ENCODE data around the gene C1QB. TPM values are rescaled to one million over a fixed set of nuclear protein-coding genes. Genes with fewer than 3 reads are reported as not detected.
"Not testable (repeated sequence)": the region's sequence is repeated elsewhere in the genome, so short reads cannot be mapped to it uniquely, and the experiment has no call there.

The C1QB gene
- total RNA-seq, 4 donors from 2014 or later, result 54.3 to 107 (median 86.1) TPM

DNA sequence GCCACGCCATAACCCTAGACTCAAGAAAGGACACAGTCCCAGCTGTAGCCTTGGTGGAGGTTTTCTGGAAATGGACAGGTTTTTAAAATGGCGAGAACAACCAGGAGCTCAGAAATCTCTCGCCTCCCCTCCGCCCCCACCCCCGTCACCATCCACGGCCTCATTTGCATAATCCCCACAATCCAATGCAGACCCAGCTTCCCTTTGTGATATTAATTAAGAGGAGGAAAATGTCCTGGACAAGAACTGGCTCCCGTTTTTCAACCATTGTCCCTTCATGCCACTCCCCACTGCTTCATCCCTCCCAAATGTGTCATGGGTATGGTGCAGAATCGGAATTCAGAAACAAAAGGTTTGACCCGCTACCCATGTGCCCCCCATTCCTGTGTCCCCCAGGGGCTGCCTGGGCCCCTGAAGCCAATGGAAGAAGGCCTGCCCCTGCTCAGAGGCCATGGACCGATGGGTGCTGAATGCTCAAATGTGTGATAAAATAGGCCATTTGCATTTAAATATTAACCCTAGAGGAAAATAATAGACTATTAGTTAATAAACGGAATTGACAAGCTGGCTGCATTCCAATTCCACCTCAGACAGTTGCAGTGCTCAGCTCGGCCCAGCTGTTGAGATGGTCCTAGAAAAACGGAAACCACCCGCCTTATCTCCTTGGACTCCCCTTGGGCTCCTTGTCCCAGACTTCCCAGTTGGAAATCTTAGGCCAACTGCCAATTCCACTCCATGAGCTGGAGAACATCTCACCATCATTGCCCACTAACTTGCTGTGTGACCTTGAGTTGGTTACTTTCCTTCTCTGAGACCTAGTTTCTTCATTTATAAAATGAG lies 46.9 kb downstream of the C1QB start:
- DNase-seq, result no peak
- Histone ChIP-seq H3K4me1 (peaks cover 0 to 9% (median 0%) of the 10 kb centered on the region in 4 donors), H3K27me3 (no peaks in the 10 kb centered on the region), H3K9me3 (no peaks in the 10 kb centered on the region), H3K36me3 (no peaks in the 10 kb centered on the region), H3K4me3 (no peak overlapping the region), H3K27ac (no peak overlapping the region)
- TF ChIP-seq, protein P1, sequence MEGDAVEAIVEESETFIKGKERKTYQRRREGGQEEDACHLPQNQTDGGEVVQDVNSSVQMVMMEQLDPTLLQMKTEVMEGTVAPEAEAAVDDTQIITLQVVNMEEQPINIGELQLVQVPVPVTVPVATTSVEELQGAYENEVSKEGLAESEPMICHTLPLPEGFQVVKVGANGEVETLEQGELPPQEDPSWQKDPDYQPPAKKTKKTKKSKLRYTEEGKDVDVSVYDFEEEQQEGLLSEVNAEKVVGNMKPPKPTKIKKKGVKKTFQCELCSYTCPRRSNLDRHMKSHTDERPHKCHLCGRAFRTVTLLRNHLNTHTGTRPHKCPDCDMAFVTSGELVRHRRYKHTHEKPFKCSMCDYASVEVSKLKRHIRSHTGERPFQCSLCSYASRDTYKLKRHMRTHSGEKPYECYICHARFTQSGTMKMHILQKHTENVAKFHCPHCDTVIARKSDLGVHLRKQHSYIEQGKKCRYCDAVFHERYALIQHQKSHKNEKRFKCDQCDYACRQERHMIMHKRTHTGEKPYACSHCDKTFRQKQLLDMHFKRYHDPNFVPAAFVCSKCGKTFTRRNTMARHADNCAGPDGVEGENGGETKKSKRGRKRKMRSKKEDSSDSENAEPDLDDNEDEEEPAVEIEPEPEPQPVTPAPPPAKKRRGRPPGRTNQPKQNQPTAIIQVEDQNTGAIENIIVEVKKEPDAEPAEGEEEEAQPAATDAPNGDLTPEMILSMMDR (IDR thresholded peaks at IDR 0.05), result no peak
- TF ChIP-seq POLR2A (IDR thresholded peaks at IDR 0.05), result no peak

DNA sequence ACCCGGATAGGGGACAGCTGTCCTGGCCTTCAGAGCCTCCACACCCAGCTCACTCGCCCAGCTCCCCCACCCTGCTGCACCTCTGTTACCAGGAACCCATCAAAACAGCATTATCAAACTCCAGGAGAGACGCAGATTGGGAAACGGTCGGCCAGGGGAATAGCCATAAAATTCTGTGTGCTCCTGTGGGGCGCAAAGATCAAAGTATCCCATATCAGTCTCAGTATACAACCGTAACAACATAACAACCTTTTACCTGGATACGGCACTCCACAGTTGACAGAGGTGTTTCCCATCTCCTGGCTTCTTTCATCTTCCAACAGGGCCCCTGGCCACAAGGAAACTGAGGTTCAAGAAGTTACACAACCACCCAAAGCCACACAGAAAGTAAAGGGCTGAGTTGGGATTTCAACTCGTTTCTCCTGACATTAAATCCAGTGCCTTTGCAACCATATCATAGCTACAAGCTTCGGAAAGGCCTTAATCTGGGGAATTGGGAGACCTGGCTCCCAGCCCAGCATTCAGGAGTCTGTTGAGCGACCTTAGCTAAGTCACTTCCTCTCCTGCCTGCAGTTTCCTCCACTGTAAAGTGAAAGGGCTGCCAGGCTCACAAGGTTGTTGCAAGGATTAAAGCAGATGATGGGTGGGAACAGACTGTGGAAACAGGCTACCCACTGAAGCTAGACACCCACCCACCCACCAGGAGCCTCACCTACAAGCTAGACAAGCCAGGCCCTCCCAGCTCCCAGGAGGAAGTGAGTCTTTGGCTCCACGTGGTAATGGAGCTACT lies 49.5 kb downstream of the C1QB start:
- Histone ChIP-seq H3K36me3 (no peaks in the 10 kb centered on the region), H3K4me1 (peaks cover 0 to 9% (median 0%) of the 10 kb centered on the region in 4 donors), H3K4me3 (no peak overlapping the region), H3K9me3 (no peaks in the 10 kb centered on the region), H3K27ac (peak overlapping the region in 3 of 4 donors; percentile 63 to 73 (median 66)), H3K27me3 (no peaks in the 10 kb centered on the region)
- DNase-seq, result peak in 2 of 3 donors; percentile 72 to 77
- TF ChIP-seq POLR2A (IDR thresholded peaks at IDR 0.05), result no peak
- TF ChIP-seq, protein P1 (IDR thresholded peaks at IDR 0.05), result no peak

DNA sequence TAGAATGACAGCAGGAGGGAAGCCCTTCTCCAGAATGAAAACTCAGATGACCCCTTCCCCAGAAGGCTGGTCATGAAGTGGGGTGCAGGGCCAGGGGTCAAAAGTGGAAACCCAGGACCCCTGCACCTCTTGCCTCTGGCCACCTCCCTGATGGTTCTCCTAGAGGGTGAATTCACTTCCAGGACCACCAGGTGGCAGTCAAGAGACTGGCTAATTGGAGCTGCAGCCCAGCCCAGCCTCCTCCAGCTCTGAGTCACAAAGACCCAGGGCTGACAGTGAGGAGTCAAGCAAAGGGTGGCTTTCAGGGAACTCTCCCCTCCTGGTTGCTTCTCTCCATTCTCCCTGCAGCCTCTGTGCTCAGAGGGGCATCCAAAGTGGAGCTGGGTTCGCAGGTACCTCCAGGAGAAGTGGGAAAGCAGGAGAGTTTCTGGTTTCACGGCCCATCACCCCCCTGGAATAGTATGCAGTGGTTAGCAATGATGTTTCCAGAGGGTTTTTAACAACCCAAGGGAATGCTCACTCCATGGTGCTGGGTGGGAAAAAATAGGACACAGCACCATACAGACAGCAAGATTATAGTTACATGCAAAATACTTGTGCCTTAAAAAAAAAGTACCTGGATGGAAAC lies 51.5 kb downstream of the C1QB start:
- TF ChIP-seq POLR2A (IDR thresholded peaks at IDR 0.05), result no peak
- TF ChIP-seq, protein P1 (IDR thresholded peaks at IDR 0.05), result peak; percentile 58 to 92 (median 87)
- no peaks in the 10 kb centered on the region for H3K9me3 ChIP-seq
- H3K27ac ChIP-seq, result peak overlapping the region in 1 of 4 donors; percentile 73
- peak; percentile 64 to 92 (median 76) for DNase-seq
- H3K4me1 ChIP-seq, result peaks cover 0 to 10% (median 0%) of the 10 kb centered on the region in 4 donors
- H3K4me3 ChIP-seq, result no peak overlapping the region
- H3K27me3 ChIP-seq, result no peaks in the 10 kb centered on the region
- H3K36me3 ChIP-seq, result no peaks in the 10 kb centered on the region

DNA sequence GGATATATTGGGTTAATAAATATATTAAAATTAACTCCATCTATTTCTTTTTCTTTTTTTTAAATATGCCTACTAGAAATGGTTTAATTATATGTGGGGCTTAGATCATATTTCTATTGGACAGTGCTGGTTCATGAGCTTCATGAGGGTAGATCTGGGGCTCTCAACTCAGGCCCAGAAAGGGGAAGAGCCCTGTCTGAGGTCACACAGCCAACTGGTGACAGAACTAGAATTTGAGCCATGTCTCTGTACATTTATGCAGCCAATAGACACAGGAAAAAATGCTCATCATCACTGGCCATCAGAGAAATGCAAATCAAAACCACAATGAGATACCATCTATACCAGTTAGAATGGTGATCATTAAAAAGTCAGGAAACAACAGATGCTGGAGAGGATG lies 52.5 kb downstream of the C1QB start:
- Histone ChIP-seq H3K4me3 (no peak overlapping the region), H3K27ac (no peak overlapping the region), H3K27me3 (no peaks in the 10 kb centered on the region), H3K4me1 (peaks cover 0 to 19% (median 0%) of the 10 kb centered on the region in 4 donors), H3K9me3 (no peaks in the 10 kb centered on the region), H3K36me3 (no peaks in the 10 kb centered on the region)
- no peak for DNase-seq
- TF ChIP-seq, protein P1 (IDR thresholded peaks at IDR 0.05), result no peak
- no peak for TF ChIP-seq POLR2A (IDR thresholded peaks at IDR 0.05)

DNA sequence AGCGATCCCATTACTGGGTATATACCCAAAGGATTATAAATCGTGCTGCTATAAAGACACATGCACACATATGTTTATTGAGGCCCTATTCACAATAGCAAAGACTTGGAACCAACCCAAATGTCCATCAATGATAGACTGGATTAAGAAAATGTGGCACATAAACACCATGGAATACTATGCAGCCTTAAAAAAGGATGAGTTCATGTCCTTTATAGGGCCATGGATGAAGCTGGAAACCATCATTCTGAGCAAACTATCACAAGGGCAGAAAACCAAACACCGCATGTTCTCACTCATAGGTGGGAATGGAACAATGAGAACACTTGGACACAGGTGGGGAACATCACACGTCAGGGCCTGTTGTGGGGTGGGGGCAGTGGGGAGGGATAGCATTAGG lies 53.1 kb downstream of the C1QB start:
- not testable (repeated sequence) for H3K36me3 ChIP-seq, H3K27me3 ChIP-seq, H3K9me3 ChIP-seq, H3K4me3 ChIP-seq, DNase-seq, H3K27ac ChIP-seq
- H3K4me1 ChIP-seq, result peaks cover 0 to 19% (median under 1%) of the 10 kb centered on the region in 4 donors
